Measurements from ENCODE around the gene OR2F1.

GRCh38 chr7:144001543-144001942 lies 46.9 kb downstream of the OR2F1 start:
- TF ChIP-seq CTCF (conservative IDR thresholded peaks at IDR 0.05; ENCODE audit: low read depth, low read length) (no peak), EZH2 (IDR thresholded peaks at IDR 0.05; ENCODE audit: low read length, unreplicated experiment) (no peak), EZH2phosphoT487 (IDR thresholded peaks at IDR 0.05; ENCODE audit: borderline replicate concordance, low read length) (no peak)

Measured in PC-3 (cell line).